Measurements from ENCODE around the gene ADAMTS14.

The ADAMTS14 gene

GRCh38 chr10:70791386-70792039 lies 119.2 kb downstream of the ADAMTS14 start:
- H3K4me1 ChIP-seq = no peaks in the 10 kb centered on the region
- no peak overlapping the region for H2AFZ ChIP-seq
- no peak overlapping the region for H3K4me2 ChIP-seq (ENCODE audit: low read length)
- no peaks in the 10 kb centered on the region for H3K36me3 ChIP-seq (ENCODE audit: control insufficient read depth, insufficient read depth, low read length)
- H3K4me3 ChIP-seq (ENCODE audit: low read depth, low read length) = no peak overlapping the region
- H3K27ac ChIP-seq = no peak overlapping the region
- H3K79me2 ChIP-seq = no peaks in the 10 kb centered on the region
- TF ChIP-seq, protein P1, sequence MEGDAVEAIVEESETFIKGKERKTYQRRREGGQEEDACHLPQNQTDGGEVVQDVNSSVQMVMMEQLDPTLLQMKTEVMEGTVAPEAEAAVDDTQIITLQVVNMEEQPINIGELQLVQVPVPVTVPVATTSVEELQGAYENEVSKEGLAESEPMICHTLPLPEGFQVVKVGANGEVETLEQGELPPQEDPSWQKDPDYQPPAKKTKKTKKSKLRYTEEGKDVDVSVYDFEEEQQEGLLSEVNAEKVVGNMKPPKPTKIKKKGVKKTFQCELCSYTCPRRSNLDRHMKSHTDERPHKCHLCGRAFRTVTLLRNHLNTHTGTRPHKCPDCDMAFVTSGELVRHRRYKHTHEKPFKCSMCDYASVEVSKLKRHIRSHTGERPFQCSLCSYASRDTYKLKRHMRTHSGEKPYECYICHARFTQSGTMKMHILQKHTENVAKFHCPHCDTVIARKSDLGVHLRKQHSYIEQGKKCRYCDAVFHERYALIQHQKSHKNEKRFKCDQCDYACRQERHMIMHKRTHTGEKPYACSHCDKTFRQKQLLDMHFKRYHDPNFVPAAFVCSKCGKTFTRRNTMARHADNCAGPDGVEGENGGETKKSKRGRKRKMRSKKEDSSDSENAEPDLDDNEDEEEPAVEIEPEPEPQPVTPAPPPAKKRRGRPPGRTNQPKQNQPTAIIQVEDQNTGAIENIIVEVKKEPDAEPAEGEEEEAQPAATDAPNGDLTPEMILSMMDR (IDR thresholded peaks at IDR 0.05) = no peak
- no peaks in the 10 kb centered on the region for H3K27me3 ChIP-seq (ENCODE audit: control insufficient read depth, insufficient read depth, low read length)
- no peak overlapping the region for H3K9ac ChIP-seq
- no peaks in the 10 kb centered on the region for H3K9me3 ChIP-seq (ENCODE audit: control insufficient read depth, low read length)

DNA sequence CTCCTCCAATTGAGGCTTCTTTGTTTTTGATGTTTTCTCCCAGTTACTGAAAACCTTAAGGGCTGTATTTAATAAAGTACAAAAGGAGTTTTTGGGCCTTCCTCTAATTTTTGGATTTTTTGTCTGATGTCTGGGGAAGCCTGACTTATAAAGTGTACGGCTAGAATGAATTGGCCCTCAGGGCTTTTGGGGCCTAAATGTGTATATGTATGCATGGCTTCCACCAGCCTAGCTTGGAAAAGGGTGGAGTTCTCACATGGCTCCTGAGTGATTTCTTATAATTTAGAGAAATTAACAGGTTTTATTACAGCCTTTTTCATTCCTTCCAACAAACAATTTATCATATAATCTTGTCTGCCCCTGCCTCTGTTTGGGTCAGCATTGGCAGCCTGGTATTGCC lies 123.3 kb downstream of the ADAMTS14 start:
- H3K79me2 ChIP-seq = no peaks in the 10 kb centered on the region
- TF ChIP-seq, protein P1 (IDR thresholded peaks at IDR 0.05) = no peak
- H3K9me3 ChIP-seq (ENCODE audit: control insufficient read depth, low read length) = no peaks in the 10 kb centered on the region
- no peak overlapping the region for H3K9ac ChIP-seq
- no peak overlapping the region for H2AFZ ChIP-seq
- no peak overlapping the region for H3K4me2 ChIP-seq (ENCODE audit: low read length)
- H3K4me1 ChIP-seq = no peaks in the 10 kb centered on the region
- no peak overlapping the region for H3K4me3 ChIP-seq (ENCODE audit: low read depth, low read length)
- no peaks in the 10 kb centered on the region for H3K27me3 ChIP-seq (ENCODE audit: control insufficient read depth, insufficient read depth, low read length)
- no peaks in the 10 kb centered on the region for H3K36me3 ChIP-seq (ENCODE audit: control insufficient read depth, insufficient read depth, low read length)
- H3K27ac ChIP-seq = no peak overlapping the region

DNA sequence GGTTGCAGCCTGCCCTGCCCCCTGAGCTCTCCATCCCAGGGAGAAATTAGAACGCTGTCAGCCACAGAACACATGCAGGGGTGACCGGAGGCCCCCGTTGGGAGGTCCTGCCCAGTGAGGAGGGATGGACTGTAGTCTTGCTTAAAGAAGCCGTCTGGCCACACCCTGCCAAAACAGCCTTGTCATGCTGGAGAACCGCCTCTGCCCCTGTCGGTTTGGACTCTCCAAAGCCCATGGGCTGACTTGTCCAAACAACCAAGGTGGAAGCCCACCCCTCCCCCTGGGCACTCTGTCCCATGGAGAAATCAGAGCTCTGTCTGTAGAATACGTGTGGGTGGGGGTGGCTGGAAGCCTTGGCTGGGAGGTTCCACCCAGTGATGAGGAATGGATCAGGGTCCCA lies 125.5 kb downstream of the ADAMTS14 start:
- no peak overlapping the region for H2AFZ ChIP-seq
- no peaks in the 10 kb centered on the region for H3K27me3 ChIP-seq (ENCODE audit: control insufficient read depth, insufficient read depth, low read length)
- H3K4me2 ChIP-seq (ENCODE audit: low read length) = no peak overlapping the region
- no peaks in the 10 kb centered on the region for H3K79me2 ChIP-seq
- H3K36me3 ChIP-seq (ENCODE audit: control insufficient read depth, insufficient read depth, low read length) = no peaks in the 10 kb centered on the region
- H3K27ac ChIP-seq = no peak overlapping the region
- no peaks in the 10 kb centered on the region for H3K4me1 ChIP-seq
- H3K9ac ChIP-seq = no peak overlapping the region
- no peaks in the 10 kb centered on the region for H3K9me3 ChIP-seq (ENCODE audit: control insufficient read depth, low read length)
- H3K4me3 ChIP-seq (ENCODE audit: low read depth, low read length) = no peak overlapping the region
- TF ChIP-seq, protein P1 (IDR thresholded peaks at IDR 0.05) = no peak

DNA sequence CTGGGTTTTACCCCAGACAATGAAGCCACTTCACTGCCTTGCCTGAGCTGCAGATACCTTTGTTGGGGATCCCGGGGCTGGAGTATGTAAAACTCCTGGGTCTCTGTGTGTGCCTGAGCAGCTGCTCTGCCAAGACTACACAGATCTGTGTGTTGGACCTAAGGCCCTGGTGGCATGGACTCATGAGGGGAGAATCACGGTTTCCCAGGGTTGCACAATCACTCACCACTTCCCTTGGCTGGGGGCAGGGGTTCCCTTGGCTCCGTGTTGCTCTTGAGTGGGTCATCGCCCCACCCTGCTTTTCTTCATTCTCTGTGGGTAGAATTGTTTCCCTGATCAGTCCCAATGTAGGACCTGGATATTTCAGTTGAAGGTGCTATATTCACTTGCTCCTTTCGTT lies 126.8 kb downstream of the ADAMTS14 start:
- Histone ChIP-seq H2AFZ (no peak overlapping the region), H3K4me2 (ENCODE audit: low read length) (no peak overlapping the region), H3K9me3 (ENCODE audit: control insufficient read depth, low read length) (no peaks in the 10 kb centered on the region), H3K4me1 (no peaks in the 10 kb centered on the region), H3K4me3 (ENCODE audit: low read depth, low read length) (no peak overlapping the region), H3K27ac (no peak overlapping the region), H3K79me2 (no peaks in the 10 kb centered on the region), H3K36me3 (ENCODE audit: control insufficient read depth, insufficient read depth, low read length) (no peaks in the 10 kb centered on the region), H3K9ac (no peak overlapping the region), H3K27me3 (ENCODE audit: control insufficient read depth, insufficient read depth, low read length) (no peaks in the 10 kb centered on the region)
- TF ChIP-seq, protein P1 (IDR thresholded peaks at IDR 0.05) = no peak

DNA sequence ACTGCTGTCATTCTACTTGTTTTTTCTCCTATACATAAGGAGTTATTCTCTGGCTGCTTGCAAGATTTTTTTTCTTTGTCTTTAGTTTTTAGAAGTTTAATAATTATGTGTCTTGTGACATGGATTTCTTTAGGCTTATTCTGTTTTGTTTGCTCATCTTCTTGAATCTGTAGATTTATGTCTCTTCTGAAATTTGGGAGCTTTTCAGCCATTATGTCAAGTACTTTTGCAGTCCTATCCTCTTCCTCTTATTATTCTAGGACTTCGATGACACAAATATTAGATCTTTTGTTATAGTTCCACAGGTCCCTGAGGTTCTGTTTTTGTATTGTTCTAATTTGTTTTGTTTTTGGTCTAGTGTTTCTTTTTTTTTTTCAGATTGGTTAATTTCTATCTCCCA lies 129.5 kb downstream of the ADAMTS14 start:
- H3K36me3 ChIP-seq (ENCODE audit: control insufficient read depth, insufficient read depth, low read length) = no peaks in the 10 kb centered on the region
- H3K27ac ChIP-seq = no peak overlapping the region
- H3K9me3 ChIP-seq (ENCODE audit: control insufficient read depth, low read length) = no peaks in the 10 kb centered on the region
- H3K4me2 ChIP-seq (ENCODE audit: low read length) = no peak overlapping the region
- no peaks in the 10 kb centered on the region for H3K79me2 ChIP-seq
- no peak overlapping the region for H3K9ac ChIP-seq
- H3K27me3 ChIP-seq (ENCODE audit: control insufficient read depth, insufficient read depth, low read length) = no peaks in the 10 kb centered on the region
- no peak overlapping the region for H2AFZ ChIP-seq
- no peaks in the 10 kb centered on the region for H3K4me1 ChIP-seq
- no peak overlapping the region for H3K4me3 ChIP-seq (ENCODE audit: low read depth, low read length)
- TF ChIP-seq, protein P1 (IDR thresholded peaks at IDR 0.05) = no peak

Measured in parathyroid adenoma (tissue), 2 donors.